D721Med (cell line): ENCODE data around the gene GALR2.

ENCODE experiments used
- DNase-seq: peaks from one replicate; pipeline ENCODE4 v3.0.0; 2011; ENCODE audit warnings: low spot score; ENCODE audit not compliant: insufficient read length
- FAIRE-seq: peaks from 2 replicates; lab custom pipeline; 2011; peaks lifted over from hg19 to GRCh38; lab: Jason Lieb, UNC
- TF ChIP-seq, protein P1 (sequence below): IDR thresholded peaks from 2 replicates; pipeline ENCODE4 v1.5.1; 2012; ENCODE audit warnings: mild to moderate bottlenecking, control low read depth; ENCODE audit not compliant: insufficient read depth; ENCODE audit errors: missing control alignments

GALR2 gene

DNA sequence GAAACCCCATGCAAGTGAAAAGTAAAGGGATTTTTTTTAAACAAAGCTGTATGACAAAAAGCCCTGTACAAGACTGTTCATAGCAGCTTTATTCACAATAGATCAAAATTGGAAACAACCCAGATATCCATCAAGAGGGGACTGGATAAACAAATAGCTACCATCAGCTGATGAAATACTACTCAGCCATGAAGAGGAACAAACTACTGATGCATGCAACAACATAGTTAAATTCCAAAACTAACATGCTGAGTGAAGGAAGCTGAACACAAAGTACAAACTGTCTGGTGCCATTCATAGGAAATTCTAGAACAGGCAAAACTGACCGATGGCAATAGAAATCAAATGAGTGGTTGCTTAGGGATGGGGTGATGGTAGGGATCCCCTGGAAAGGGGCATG lies 51.3 kb downstream of the GALR2 start:
- no peak for FAIRE-seq
- TF ChIP-seq, protein P1, sequence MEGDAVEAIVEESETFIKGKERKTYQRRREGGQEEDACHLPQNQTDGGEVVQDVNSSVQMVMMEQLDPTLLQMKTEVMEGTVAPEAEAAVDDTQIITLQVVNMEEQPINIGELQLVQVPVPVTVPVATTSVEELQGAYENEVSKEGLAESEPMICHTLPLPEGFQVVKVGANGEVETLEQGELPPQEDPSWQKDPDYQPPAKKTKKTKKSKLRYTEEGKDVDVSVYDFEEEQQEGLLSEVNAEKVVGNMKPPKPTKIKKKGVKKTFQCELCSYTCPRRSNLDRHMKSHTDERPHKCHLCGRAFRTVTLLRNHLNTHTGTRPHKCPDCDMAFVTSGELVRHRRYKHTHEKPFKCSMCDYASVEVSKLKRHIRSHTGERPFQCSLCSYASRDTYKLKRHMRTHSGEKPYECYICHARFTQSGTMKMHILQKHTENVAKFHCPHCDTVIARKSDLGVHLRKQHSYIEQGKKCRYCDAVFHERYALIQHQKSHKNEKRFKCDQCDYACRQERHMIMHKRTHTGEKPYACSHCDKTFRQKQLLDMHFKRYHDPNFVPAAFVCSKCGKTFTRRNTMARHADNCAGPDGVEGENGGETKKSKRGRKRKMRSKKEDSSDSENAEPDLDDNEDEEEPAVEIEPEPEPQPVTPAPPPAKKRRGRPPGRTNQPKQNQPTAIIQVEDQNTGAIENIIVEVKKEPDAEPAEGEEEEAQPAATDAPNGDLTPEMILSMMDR = no peak
- no peak for DNase-seq
